Uterus (tissue), 4 donors: ENCODE data around the gene TRIM17. TPM values are rescaled to one million over a fixed set of nuclear protein-coding genes. Genes with fewer than 3 reads are reported as not detected.
A peak's percentile ranks its signal among the peaks of the same experiment; 100 is the strongest.

Experiments
- DNase-seq, 2 donors: peaks; one replicate each; pipeline ENCODE4 v3.0.0-alpha.2; 2019 to 2020
- H3K27ac ChIP-seq, 2 donors: fragments of 200-600 bp; sonication (generic); 1 replicate in 1 of 2; 2 replicates in 1 of 2; pipeline ENCODE4 v1.5.1; 2016 to 2018
- H3K27me3 ChIP-seq, 2 donors: fragments of 200-600 bp; sonication (generic); one replicate each; pipeline ENCODE4 v1.5.1; 2018 to 2019; ENCODE audit warnings: control low read depth in 1 of 2
- H3K36me3 ChIP-seq, 2 donors: fragments of 200-600 bp; sonication (generic); one replicate each; pipeline ENCODE4 v1.5.1; 2019; ENCODE audit warnings: control low read depth in 1 of 2
- H3K4me1 ChIP-seq, 2 donors: fragments of 200-600 bp; sonication (generic); one replicate each; pipeline ENCODE4 v1.5.1; 2018 to 2019; ENCODE audit warnings: control low read depth in 1 of 2
- H3K4me3 ChIP-seq, 2 donors: fragments of 200-600 bp; sonication (generic); 1 replicate in 1 of 2; 2 replicates in 1 of 2; pipeline ENCODE4 v1.5.1; 2018 to 2019; ENCODE audit warnings: mild to moderate bottlenecking in 1 of 2
- H3K9me3 ChIP-seq, 2 donors: fragments of 200-600 bp; sonication (generic); one replicate each; pipeline ENCODE4 v1.5.1; 2019; ENCODE audit warnings: control low read depth in 1 of 2
- POLR2A ChIP-seq, 2 donors: fragments of 450-650 bp; IDR thresholded peaks; one replicate each; pipeline ENCODE4 v1.6.1; 2016; ENCODE audit warnings: antibody characterized with exemption in 2 of 2, mild to moderate bottlenecking in 1 of 2, moderate library complexity in 1 of 2
- intact Hi-C: fragments of 100-400 bp; cut with DNase I; formaldehyde crosslinking; loops from one replicate; pipeline ENCODE4 v1.15.1; 2023; ENCODE audit warnings: low total_unique reads
- total RNA-seq, 4 donors: library from RNA; depleted of rRNA in 3 of 4; stranded (reverse); fragments of >200 nt in 3 of 4; gene quantifications; one replicate each; pipeline versions ENCODE4 v1.1.0 to v1.2.4, GENCODE V29; 2014 to 2023
- TF ChIP-seq, protein P1 (sequence below), 4 experiments: fragments of 200-600 bp in 2 of 4; fragments of 450-650 bp in 2 of 4; sonication (generic) in 2 of 4; IDR thresholded peaks; one replicate each; pipeline ENCODE4 v1.5.1; 2016 to 2019; ENCODE audit warnings: antibody characterized with exemption in 4 of 4, mild to moderate bottlenecking in 2 of 4, moderate library complexity in 1 of 4
- donor health status: DM: yes; HTN: yes; CAD: no.

The TRIM17 gene
- total RNA-seq, 4 donors from 2014 or later = 3.2 to 5.9 TPM; not detected in 2

DNA sequence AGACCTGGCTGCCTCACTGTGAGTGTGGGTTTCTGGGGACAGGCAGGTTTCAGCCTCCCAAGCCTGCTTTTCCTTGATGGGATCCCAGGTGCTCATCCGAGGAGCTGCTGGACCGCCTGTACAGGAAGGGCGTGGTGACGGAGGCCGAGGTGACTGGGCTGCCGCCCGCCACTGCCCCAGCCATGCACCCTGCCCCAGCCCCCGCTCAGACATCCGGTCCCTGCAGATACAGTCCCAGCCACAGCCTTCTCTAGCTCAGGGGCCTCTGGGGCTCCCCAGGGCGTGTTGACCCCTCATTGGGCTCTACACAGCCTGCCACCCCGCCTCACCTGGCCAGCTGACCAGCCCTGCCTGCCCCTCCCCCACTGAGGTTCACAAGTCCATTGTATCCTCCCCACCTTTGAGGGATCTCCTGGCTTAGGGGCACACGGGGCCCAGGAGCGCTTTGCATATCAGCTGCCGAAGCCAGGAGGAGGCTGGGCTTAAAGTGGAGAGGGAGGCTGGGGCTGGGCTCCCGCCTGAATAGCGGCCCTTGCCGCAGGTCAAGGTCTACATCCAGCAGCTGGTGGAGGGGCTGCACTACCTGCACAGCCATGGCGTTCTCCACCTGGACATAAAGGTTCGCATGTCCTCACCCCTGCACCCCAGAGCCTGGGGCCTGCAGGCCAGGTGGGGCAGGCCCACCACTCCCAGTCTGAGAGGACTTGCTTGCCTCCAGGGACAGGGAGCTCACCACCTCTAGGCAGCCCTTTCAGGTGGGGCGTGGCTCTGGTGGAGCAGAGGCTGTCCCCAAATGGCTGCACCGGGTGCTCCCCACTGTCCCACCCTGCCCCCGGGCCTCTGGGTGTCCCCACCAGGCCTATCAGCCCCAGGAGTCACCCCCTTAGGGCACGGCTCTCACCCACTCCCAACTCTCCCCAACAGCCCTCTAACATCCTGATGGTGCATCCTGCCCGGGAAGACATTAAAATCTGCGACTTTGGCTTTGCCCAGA lies 48.6 kb downstream of the TRIM17 start:
- no peak for TF ChIP-seq POLR2A (IDR thresholded peaks at IDR 0.05)
- TF ChIP-seq, protein P1, sequence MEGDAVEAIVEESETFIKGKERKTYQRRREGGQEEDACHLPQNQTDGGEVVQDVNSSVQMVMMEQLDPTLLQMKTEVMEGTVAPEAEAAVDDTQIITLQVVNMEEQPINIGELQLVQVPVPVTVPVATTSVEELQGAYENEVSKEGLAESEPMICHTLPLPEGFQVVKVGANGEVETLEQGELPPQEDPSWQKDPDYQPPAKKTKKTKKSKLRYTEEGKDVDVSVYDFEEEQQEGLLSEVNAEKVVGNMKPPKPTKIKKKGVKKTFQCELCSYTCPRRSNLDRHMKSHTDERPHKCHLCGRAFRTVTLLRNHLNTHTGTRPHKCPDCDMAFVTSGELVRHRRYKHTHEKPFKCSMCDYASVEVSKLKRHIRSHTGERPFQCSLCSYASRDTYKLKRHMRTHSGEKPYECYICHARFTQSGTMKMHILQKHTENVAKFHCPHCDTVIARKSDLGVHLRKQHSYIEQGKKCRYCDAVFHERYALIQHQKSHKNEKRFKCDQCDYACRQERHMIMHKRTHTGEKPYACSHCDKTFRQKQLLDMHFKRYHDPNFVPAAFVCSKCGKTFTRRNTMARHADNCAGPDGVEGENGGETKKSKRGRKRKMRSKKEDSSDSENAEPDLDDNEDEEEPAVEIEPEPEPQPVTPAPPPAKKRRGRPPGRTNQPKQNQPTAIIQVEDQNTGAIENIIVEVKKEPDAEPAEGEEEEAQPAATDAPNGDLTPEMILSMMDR (IDR thresholded peaks at IDR 0.05) = no peak
- no peak overlapping the region for H3K4me3 ChIP-seq

DNA sequence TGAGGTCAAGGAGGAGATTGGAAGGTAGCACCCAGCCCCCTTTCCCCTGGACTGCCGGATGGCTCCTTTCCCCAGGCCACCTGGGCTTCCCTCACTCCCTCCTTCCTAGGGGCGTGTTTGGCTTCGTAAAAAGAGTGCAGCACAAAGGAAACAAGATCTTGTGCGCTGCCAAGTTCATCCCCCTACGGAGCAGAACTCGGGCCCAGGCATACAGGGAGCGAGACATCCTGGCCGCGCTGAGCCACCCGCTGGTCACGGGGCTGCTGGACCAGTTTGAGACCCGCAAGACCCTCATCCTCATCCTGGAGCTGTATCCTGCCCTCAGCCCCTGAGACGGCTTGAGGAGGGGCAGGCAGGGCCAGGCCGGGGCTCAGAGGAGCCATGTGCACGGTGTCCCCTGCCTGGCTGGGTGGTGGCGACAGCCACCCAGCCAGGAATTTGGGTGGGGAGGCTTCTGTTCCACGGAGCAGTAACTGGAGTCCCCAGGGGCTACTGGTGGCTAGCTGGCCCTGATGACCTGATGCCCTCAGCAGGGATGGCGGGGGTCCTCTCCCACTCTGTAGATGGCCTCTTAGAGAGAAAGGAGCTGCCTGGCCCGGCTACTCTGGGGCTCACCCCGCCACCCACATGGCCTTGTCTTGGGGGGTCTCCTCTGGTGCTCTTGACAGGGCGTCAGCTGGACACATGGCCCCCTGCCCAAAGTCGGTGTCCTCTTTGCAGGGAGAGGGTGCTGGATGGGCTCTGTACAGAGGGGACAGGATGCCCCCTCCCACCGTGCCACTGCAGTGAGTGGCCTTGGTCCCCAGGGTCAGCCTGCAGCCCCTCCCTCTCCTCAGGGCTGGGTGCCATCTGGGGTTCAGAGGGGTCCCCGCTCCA lies 49.6 kb downstream of the TRIM17 start:
- Histone ChIP-seq H3K4me1 (no peaks in the 10 kb centered on the region), H3K27ac (no peak overlapping the region), H3K27me3 (no peaks in the 10 kb centered on the region), H3K36me3 (no peaks in the 10 kb centered on the region), H3K4me3 (no peak overlapping the region), H3K9me3 (no peaks in the 10 kb centered on the region)
- intact Hi-C loops = no loop called here
- TF ChIP-seq, protein P1 (IDR thresholded peaks at IDR 0.05) = no peak
- TF ChIP-seq POLR2A (IDR thresholded peaks at IDR 0.05) = no peak
- DNase-seq = peak; percentile 11 to 13

More for the DNA sequence above, 48.6 kb downstream of the TRIM17 start:
- no peaks in the 10 kb centered on the region for H3K27me3 ChIP-seq
- H3K4me1 ChIP-seq = no peaks in the 10 kb centered on the region
- no peaks in the 10 kb centered on the region for H3K9me3 ChIP-seq
- no peak overlapping the region for H3K27ac ChIP-seq
- no peaks in the 10 kb centered on the region for H3K36me3 ChIP-seq
- DNase-seq = peak in 1 of 2 donors; percentile 12
- intact Hi-C loops = no loop called here

DNA sequence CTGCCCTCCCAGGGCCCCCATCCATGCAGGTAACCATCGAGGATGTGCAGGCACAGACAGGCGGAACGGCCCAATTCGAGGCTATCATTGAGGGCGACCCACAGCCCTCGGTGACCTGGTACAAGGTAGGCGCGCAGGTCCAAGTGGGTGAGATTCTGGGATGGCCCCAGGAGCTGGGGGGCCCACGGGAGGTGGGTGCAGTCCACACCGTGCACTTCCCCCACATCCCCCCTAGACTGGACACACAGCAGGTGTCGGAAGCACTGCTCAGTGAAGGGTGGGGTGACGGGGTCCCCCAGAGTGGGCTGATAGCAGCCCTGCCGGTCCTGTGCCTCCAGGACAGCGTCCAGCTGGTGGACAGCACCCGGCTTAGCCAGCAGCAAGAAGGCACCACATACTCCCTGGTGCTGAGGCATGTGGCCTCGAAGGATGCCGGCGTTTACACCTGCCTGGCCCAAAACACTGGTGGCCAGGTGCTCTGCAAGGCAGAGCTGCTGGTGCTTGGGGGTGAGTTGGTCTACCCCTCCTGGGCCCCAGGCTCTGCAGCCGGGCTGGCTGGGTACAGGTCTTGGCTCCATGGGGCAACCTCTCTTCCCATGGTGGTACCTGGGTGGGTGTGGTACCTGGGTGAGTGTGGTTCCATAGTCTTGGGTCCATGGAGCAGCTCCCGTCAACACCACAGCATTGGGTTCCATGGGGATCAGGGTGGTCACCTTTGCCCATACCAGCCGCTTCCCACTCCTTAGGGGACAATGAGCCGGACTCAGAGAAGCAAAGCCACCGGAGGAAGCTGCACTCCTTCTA lies 50.4 kb downstream of the TRIM17 start:
- H3K9me3 ChIP-seq = no peaks in the 10 kb centered on the region
- H3K4me1 ChIP-seq = no peaks in the 10 kb centered on the region
- intact Hi-C loops = no loop called here
- no peaks in the 10 kb centered on the region for H3K27me3 ChIP-seq
- peak; percentile 7 to 8 for DNase-seq
- TF ChIP-seq POLR2A (IDR thresholded peaks at IDR 0.05) = no peak
- TF ChIP-seq, protein P1 (IDR thresholded peaks at IDR 0.05) = no peak
- H3K27ac ChIP-seq = no peak overlapping the region
- H3K36me3 ChIP-seq = no peaks in the 10 kb centered on the region
- H3K4me3 ChIP-seq = no peak overlapping the region

DNA sequence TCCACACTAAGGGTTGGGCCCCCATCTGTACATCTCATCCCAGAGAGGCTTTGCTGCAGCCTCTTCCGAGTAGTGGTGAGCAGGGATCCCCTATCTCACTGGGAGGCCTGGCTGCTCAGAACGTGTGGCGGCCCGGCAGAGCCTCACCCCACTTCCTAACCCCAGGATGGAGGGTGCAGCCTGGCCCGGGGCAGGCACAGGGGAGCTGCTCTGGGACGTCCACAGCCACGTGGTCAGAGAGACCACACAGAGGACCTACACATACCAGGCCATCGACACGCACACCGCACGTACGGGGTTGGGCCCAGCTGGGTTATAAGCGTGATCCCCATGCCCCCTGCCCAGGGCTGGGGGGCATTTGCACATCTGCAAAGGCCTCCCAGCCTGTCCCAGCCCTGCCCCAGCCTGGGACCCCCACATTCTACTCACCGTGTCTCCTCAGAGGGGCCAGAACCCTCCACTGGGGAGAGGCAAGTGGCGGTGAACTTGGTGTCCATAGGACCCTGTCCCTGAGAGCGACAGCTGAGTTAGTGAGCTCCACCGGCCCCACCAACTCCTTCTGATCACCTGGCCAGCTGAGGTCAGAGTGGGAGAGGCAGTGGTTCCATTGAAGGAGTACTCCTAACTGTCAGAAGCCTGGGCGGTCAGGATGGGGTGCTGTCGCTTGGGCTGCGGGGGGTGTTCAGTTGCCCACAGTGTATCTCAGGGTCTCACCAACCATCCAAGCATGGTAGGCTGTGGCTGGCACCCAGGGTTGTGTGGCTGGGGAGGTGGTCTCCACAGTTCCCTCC lies 51.2 kb downstream of the TRIM17 start:
- intact Hi-C loops = no loop called here
- Histone ChIP-seq H3K27ac (no peak overlapping the region), H3K9me3 (no peaks in the 10 kb centered on the region), H3K4me3 (no peak overlapping the region), H3K4me1 (no peaks in the 10 kb centered on the region), H3K27me3 (no peaks in the 10 kb centered on the region), H3K36me3 (no peaks in the 10 kb centered on the region)
- DNase-seq = peak; percentile 10 to 13
- no peak for TF ChIP-seq POLR2A (IDR thresholded peaks at IDR 0.05)
- TF ChIP-seq, protein P1 (IDR thresholded peaks at IDR 0.05) = no peak
